BJ (cell line): ENCODE measurements around the gene URI1. TPM values are rescaled to one million over a fixed set of nuclear protein-coding genes. Genes with fewer than 3 reads are reported as not detected.

Experiments used
- CTCF ChIA-PET: fragments of 350-600 bp; formaldehyde crosslinking; extraction: SDS; loops from one replicate; lab custom pipeline; 2021; ENCODE audit warnings: antibody characterized with exemption, inconsistent platforms; lab: Yijun Ruan, JAX
- POLR2A ChIA-PET: fragments of 300-600 bp; sonication (Branson Sonifier 250); formaldehyde crosslinking; extraction: SDS; loops from one replicate; lab custom pipeline; 2021; ENCODE audit warnings: antibody characterized with exemption; lab: Charles Lee
- DNase-seq: peaks from one replicate; pipeline ENCODE4 v3.0.0-alpha.2; 2011; ENCODE audit warnings: low read depth
- H3K27me3 ChIP-seq: 2 replicates; pipeline ENCODE4 v1.6.0; 2011; ENCODE audit warnings: low read length; ENCODE audit not compliant: control insufficient read depth, insufficient read depth
- H3K36me3 ChIP-seq: 2 replicates; pipeline ENCODE4 v1.5.1; 2011; ENCODE audit warnings: low read length; ENCODE audit not compliant: control insufficient read depth, insufficient read depth
- H3K4me3 ChIP-seq: 2 replicates; pipeline ENCODE4 v1.5.1; 2011; ENCODE audit warnings: low read depth, mild to moderate bottlenecking, control low read depth, low read length
- polyA plus RNA-seq: library from polyadenylated mRNA; depleted of rRNA; stranded (reverse); fragments of >200 nt; gene quantifications from 2 replicates; pipeline ENCODE4 v1.2.3, GENCODE V29; 2011
- TF ChIP-seq, protein P1 (sequence below): IDR thresholded peaks from 2 replicates; pipeline ENCODE4 v1.5.1; 2011; ENCODE audit warnings: low read depth, mild to moderate bottlenecking, control low read depth, inconsistent platforms, low read length, moderate library complexity; ENCODE audit not compliant: insufficient read depth

Gene URI1
- polyA plus RNA-seq, 1 experiment: 27.7 TPM

DNA sequence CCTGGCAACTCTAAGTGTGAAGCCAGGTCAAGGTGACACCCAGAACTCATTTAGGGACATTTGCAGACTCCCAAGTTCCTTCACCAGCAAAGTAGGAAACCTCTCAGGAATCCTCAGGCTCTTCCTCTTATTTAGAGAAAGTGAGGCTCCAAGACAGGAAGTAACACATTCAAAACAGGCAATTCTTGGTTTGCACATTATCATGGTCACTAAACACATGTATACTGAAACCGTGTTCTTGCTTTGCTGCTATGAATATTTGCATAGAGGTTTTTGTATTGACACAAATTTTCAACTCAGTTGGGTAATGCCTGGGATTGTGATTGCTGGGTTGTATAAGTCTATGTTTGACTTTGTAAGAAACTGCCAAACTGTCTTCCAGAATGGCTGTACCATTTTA lies 13.2 kb upstream of the URI1 start:
- TF ChIP-seq, protein P1, sequence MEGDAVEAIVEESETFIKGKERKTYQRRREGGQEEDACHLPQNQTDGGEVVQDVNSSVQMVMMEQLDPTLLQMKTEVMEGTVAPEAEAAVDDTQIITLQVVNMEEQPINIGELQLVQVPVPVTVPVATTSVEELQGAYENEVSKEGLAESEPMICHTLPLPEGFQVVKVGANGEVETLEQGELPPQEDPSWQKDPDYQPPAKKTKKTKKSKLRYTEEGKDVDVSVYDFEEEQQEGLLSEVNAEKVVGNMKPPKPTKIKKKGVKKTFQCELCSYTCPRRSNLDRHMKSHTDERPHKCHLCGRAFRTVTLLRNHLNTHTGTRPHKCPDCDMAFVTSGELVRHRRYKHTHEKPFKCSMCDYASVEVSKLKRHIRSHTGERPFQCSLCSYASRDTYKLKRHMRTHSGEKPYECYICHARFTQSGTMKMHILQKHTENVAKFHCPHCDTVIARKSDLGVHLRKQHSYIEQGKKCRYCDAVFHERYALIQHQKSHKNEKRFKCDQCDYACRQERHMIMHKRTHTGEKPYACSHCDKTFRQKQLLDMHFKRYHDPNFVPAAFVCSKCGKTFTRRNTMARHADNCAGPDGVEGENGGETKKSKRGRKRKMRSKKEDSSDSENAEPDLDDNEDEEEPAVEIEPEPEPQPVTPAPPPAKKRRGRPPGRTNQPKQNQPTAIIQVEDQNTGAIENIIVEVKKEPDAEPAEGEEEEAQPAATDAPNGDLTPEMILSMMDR: no peak
- H3K4me3 ChIP-seq: no peak overlapping the region
- no peak for DNase-seq
- no peaks in the 10 kb centered on the region for H3K27me3 ChIP-seq
- POLR2A ChIA-PET: no interaction called here
- CTCF ChIA-PET: no interaction called here
- no peaks in the 10 kb centered on the region for H3K36me3 ChIP-seq

DNA sequence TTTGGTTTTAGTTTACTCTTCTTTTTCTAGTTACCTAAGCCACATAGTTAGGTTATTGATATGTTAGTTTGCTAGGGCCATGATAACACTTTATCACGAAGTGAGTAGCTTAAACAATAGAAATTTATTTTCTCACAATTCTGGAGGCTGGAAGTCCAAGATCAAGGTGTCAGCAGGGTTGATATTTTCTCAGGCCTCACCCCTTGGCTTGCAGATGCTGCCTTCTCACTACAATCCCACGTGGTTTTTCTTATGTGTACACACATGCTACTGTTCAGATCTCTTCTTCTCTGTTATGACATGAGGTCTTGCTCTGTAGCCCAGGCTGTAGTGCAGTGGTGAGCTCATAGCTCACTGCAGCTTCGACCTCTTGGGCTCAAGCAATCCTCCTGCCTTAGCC lies 7.8 kb upstream of the URI1 start:
- DNase-seq: no peak
- CTCF ChIA-PET: no interaction called here
- POLR2A ChIA-PET: no interaction called here
- H3K27me3 ChIP-seq: no peaks in the 10 kb centered on the region
- TF ChIP-seq, protein P1: no peak
- H3K4me3 ChIP-seq: no peak overlapping the region
- H3K36me3 ChIP-seq: no peaks in the 10 kb centered on the region

DNA sequence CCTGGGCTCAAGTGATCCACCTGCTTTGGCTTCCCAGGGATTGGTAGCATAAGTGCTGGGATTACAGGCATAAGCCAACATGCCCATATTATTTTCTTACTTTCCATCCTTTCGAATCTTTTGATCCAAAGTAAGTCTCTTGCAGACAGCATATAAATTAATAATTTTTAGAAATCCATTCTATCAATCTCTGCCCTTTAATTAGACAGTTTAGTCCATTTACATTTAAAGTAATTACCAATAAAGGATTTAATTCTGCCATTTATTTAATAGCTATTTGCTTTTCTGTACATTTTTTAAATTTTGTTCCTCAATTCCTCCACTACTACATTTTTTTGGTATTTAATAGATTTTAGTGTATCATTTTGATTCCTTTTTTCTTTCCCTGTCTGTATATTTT lies 7.3 kb upstream of the URI1 start:
- TF ChIP-seq, protein P1: no peak
- H3K27me3 ChIP-seq: no peaks in the 10 kb centered on the region
- H3K4me3 ChIP-seq: no peak overlapping the region
- DNase-seq: no peak
- ChIA-PET CTCF (no interaction called here), POLR2A (no interaction called here)
- H3K36me3 ChIP-seq: no peaks in the 10 kb centered on the region

DNA sequence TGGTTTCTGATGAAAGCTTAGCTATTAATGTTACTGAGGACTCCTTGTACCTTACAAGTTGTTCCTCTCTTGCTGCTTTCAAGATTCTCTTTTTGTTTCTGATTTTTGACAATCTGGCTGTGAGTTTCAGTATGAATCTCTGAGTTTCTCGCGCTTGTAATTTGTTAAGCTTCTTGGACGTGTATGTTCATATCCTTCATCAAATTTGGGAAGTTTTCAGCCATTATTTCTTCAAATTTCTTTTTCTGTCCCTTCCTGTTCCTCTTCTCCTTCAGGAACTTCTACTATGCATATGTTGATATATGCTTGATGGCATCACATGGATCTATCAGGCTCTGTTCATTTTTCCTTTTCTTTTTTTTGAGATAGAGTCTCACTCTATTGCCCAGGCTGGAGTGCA lies 5.6 kb upstream of the URI1 start:
- ChIA-PET POLR2A (no interaction called here), CTCF (no interaction called here)
- Histone ChIP-seq H3K4me3 (no peak overlapping the region), H3K27me3 (no peaks in the 10 kb centered on the region), H3K36me3 (no peaks in the 10 kb centered on the region)
- TF ChIP-seq, protein P1: no peak
- no peak for DNase-seq

DNA sequence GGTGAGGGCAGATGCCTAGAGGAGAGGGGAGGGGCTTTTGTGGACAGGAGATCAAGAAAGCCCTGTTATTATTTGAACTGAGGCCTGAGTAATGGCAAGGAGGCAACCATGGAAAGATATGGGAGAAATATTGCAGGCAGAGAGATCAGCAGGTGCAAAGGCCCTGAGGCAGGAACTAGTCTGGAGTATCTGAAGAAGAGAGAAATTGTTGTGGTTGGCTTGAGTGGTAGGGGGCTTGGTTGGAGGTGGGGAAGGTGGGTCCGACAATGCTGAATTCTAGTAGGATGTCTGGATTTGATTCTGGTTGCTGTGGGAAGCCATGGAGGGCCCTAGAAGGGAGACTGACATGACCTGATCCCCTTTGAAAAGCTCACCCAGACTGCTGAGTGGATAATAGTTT lies 2.4 kb upstream of the URI1 start:
- H3K27me3 ChIP-seq: no peaks in the 10 kb centered on the region

More for the DNA sequence above, 2.4 kb upstream of the URI1 start:
- ChIA-PET CTCF (no interaction called here), POLR2A (no interaction called here)
- DNase-seq: no peak
- H3K36me3 ChIP-seq: 0 out of 2 replicates have a peak, but pooled peaks cover 1% of the 10 kb centered on the region
- TF ChIP-seq, protein P1: no peak
- H3K4me3 ChIP-seq: no peak overlapping the region
